Vagina (tissue), 2 donors: ENCODE results near the gene LRRC27.

Experiments
- POLR2A ChIP-seq, 2 donors: fragments of 450-650 bp; IDR thresholded peaks; one replicate each; pipeline ENCODE4 v1.6.1; 2017; ENCODE audit warnings: antibody characterized with exemption in 2 of 2, mild to moderate bottlenecking in 2 of 2, moderate library complexity in 2 of 2
- POLR2AphosphoS5 ChIP-seq, 2 donors: sonication (generic); formaldehyde crosslinking; IDR thresholded peaks; one replicate each; pipeline ENCODE4 v1.9.0; 2017; ENCODE audit warnings: antibody characterized with exemption in 2 of 2, mild to moderate bottlenecking in 2 of 2, low read depth in 1 of 2; ENCODE audit not compliant: insufficient read depth in 1 of 2
- TF ChIP-seq, protein P1 (sequence below), 3 experiments: fragments of 450-650 bp in 2 of 3; fragments of 200-600 bp in 1 of 3; sonication (generic) in 1 of 3; IDR thresholded peaks; one replicate each; pipeline ENCODE4 v1.5.1; 2017 to 2019; ENCODE audit warnings: antibody characterized with exemption in 3 of 3, mild to moderate bottlenecking in 2 of 3, moderate library complexity in 2 of 3

DNA sequence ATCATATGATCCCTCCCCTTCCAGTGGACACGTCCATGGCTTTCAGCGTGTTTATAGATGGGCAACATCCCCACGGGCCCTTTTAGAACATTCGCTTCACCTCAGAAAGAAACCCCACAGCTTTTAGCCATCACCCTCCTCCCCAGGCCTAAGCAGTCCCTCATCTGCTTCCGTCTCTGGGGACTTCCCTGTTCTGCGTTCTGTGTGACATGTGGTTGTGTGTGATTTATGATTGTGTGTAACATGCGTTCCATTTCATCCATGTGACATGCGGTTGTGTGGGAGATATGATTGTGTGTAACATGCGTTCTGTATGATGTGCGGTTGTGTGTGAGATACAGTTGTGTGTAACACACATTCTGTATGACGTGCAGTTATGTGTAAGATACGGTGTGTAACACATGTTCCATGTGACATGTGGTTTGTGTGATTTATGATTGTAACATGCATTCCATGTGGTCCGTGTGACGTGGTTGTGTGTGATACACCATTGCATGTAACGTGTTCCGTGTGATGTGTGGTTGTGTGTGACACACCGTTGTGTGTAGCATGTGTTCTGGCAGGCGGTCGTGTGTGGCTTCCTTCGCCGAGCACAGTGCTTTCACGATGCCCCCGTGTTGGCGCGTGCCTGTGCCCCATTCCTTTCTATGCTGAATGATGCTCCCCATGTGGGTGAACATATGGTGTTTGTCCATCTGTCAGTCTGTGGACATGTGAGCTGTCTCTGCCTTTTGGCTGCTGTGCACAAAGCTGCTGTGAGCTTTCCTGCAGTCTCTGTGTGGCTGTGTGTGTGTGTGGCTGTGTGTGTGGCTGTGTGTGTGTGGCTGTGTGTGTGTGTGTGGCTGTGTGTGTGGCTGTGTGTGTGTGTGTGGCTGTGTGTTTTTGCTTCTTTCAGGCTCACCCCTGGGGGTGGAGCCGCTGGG is 91.2 kb downstream of the LRRC27 start:
- TF ChIP-seq, protein P1, sequence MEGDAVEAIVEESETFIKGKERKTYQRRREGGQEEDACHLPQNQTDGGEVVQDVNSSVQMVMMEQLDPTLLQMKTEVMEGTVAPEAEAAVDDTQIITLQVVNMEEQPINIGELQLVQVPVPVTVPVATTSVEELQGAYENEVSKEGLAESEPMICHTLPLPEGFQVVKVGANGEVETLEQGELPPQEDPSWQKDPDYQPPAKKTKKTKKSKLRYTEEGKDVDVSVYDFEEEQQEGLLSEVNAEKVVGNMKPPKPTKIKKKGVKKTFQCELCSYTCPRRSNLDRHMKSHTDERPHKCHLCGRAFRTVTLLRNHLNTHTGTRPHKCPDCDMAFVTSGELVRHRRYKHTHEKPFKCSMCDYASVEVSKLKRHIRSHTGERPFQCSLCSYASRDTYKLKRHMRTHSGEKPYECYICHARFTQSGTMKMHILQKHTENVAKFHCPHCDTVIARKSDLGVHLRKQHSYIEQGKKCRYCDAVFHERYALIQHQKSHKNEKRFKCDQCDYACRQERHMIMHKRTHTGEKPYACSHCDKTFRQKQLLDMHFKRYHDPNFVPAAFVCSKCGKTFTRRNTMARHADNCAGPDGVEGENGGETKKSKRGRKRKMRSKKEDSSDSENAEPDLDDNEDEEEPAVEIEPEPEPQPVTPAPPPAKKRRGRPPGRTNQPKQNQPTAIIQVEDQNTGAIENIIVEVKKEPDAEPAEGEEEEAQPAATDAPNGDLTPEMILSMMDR (IDR thresholded peaks at IDR 0.05) = no peak
- TF ChIP-seq POLR2AphosphoS5 (IDR thresholded peaks at IDR 0.05; ENCODE audit: insufficient read depth in 1 of 2, low read depth in 1 of 2) = no peak
- no peak for TF ChIP-seq POLR2A (IDR thresholded peaks at IDR 0.05)
